HL-60 (cell line): ENCODE data around the gene NLK.

Source experiments
- DNase-seq, 2 experiments: peaks; one replicate each; pipeline ENCODE4 v3.0.0-alpha.2; 2010 to 2020; ENCODE audit warnings: low read depth in 1 of 2, low spot score in 1 of 2
- H3K27ac ChIP-seq: fragments of 250-450 bp; sonication (Bioruptor Pico); replicated peaks from 2 replicates; pipeline ENCODE4 v1.5.1; 2020; ENCODE audit warnings: mild to moderate bottlenecking, moderate library complexity
- H3K27me3 ChIP-seq: fragments of 250-450 bp; sonication (Bioruptor Pico); 2 replicates; pipeline ENCODE4 v1.5.1; 2021; ENCODE audit warnings: mild to moderate bottlenecking, moderate library complexity; ENCODE audit not compliant: insufficient read depth, poor library complexity, severe bottlenecking
- H3K4me3 ChIP-seq: replicated peaks from 2 replicates; pipeline ENCODE4 v1.5.1; 2011; ENCODE audit warnings: mild to moderate bottlenecking, control low read depth, low read length; ENCODE audit not compliant: insufficient read depth
- GABPA ChIP-seq: IDR thresholded peaks from 2 replicates; pipeline ENCODE4 v1.6.1; 2012; ENCODE audit warnings: low read depth
- POLR2AphosphoS5 ChIP-seq: IDR thresholded peaks from 2 replicates; pipeline ENCODE4 v1.6.1; 2012; ENCODE audit warnings: low read depth
- SPI1 ChIP-seq: IDR thresholded peaks from 2 replicates; pipeline ENCODE4 v1.6.1; 2012; ENCODE audit warnings: low read depth, mild to moderate bottlenecking, borderline replicate concordance
- TF ChIP-seq, protein P1 (sequence below): IDR thresholded peaks from one replicate; pipeline ENCODE4 v1.5.1; 2011; ENCODE audit warnings: low read length, control low read depth, inconsistent platforms; ENCODE audit not compliant: insufficient read depth
- TF ChIP-seq, protein P2 (sequence below): IDR thresholded peaks from 2 replicates; pipeline ENCODE4 v1.6.1; 2012; ENCODE audit warnings: low read depth; ENCODE audit not compliant: insufficient replicate concordance

The NLK gene

GRCh38 chr17:28194382-28194781, 151.9 kb downstream of the NLK start:
- no peak for DNase-seq
- no peaks in the 10 kb centered on the region for H3K27me3 ChIP-seq
- TF ChIP-seq SPI1 (no peak), POLR2AphosphoS5 (no peak), GABPA (no peak)
- TF ChIP-seq, protein P1, sequence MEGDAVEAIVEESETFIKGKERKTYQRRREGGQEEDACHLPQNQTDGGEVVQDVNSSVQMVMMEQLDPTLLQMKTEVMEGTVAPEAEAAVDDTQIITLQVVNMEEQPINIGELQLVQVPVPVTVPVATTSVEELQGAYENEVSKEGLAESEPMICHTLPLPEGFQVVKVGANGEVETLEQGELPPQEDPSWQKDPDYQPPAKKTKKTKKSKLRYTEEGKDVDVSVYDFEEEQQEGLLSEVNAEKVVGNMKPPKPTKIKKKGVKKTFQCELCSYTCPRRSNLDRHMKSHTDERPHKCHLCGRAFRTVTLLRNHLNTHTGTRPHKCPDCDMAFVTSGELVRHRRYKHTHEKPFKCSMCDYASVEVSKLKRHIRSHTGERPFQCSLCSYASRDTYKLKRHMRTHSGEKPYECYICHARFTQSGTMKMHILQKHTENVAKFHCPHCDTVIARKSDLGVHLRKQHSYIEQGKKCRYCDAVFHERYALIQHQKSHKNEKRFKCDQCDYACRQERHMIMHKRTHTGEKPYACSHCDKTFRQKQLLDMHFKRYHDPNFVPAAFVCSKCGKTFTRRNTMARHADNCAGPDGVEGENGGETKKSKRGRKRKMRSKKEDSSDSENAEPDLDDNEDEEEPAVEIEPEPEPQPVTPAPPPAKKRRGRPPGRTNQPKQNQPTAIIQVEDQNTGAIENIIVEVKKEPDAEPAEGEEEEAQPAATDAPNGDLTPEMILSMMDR = no peak
- TF ChIP-seq, protein P2, sequence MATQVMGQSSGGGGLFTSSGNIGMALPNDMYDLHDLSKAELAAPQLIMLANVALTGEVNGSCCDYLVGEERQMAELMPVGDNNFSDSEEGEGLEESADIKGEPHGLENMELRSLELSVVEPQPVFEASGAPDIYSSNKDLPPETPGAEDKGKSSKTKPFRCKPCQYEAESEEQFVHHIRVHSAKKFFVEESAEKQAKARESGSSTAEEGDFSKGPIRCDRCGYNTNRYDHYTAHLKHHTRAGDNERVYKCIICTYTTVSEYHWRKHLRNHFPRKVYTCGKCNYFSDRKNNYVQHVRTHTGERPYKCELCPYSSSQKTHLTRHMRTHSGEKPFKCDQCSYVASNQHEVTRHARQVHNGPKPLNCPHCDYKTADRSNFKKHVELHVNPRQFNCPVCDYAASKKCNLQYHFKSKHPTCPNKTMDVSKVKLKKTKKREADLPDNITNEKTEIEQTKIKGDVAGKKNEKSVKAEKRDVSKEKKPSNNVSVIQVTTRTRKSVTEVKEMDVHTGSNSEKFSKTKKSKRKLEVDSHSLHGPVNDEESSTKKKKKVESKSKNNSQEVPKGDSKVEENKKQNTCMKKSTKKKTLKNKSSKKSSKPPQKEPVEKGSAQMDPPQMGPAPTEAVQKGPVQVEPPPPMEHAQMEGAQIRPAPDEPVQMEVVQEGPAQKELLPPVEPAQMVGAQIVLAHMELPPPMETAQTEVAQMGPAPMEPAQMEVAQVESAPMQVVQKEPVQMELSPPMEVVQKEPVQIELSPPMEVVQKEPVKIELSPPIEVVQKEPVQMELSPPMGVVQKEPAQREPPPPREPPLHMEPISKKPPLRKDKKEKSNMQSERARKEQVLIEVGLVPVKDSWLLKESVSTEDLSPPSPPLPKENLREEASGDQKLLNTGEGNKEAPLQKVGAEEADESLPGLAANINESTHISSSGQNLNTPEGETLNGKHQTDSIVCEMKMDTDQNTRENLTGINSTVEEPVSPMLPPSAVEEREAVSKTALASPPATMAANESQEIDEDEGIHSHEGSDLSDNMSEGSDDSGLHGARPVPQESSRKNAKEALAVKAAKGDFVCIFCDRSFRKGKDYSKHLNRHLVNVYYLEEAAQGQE = no peak
- no peak overlapping the region for H3K4me3 ChIP-seq
- no peak overlapping the region for H3K27ac ChIP-seq

- no peak for TF ChIP-seq SPI1
- TF ChIP-seq, protein P2 = no peak
- H3K27ac ChIP-seq = no peak overlapping the region
- H3K27me3 ChIP-seq = no peaks in the 10 kb centered on the region
- peak in 1 of 2 experiments; percentile 46 for DNase-seq
- H3K4me3 ChIP-seq = no peak overlapping the region
Measured at GRCh38 chr17:28196636-28197035, 154.2 kb downstream of the NLK start.

GRCh38 chr17:28199115-28199514, 156.6 kb downstream of the NLK start:
- no peak overlapping the region for H3K27ac ChIP-seq
- peak in 1 of 2 experiments; percentile 27 for DNase-seq
- no peak overlapping the region for H3K4me3 ChIP-seq
- H3K27me3 ChIP-seq = no peaks in the 10 kb centered on the region
- TF ChIP-seq, protein P1 = no peak
- peak; percentile 65 for TF ChIP-seq SPI1

DNA sequence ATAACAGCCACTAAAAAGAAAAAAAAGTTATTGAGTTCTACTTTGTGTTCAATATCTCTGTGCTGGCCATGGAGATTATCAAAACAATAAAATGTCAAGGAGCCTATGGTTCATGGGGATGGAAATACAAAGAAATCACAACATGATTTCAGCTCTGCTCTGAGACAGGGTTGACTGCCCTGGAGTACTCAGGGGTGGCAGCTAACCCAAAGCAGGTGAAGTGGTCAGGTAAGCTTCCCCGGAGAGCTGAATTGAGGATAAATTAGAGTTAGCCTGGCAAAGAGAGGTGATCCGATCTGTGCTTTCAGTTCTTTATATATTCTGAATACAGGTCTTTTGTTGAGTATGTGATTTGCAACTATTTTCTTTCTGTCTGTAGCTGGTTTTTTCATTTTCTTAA, 157.3 kb downstream of the NLK start:
- TF ChIP-seq, protein P1 = no peak
- TF ChIP-seq GABPA = no peak
- TF ChIP-seq POLR2AphosphoS5 = no peak
- TF ChIP-seq SPI1 = no peak
- TF ChIP-seq, protein P2 = no peak
- Histone ChIP-seq H3K27me3 (no peaks in the 10 kb centered on the region), H3K4me3 (no peak overlapping the region), H3K27ac (no peak overlapping the region)
- no peak for DNase-seq
